HEK293 (cell line): ENCODE data around the gene GPHA2.

Source experiments
- BCL11A ChIP-seq: fragments of 450-650 bp; formaldehyde crosslinking; IDR thresholded peaks from 2 replicates; pipeline ENCODE4 v1.5.1; 2016; ENCODE audit warnings: low read depth, missing biosample characterization, missing genetic modification characterization
- CTCF ChIP-seq: fragments of 450-650 bp; formaldehyde crosslinking; IDR thresholded peaks from 2 replicates; pipeline ENCODE4 v1.5.1; 2016; ENCODE audit warnings: missing biosample characterization, missing genetic modification characterization
- KLF10 ChIP-seq: fragments of 450-650 bp; IDR thresholded peaks from 2 replicates; pipeline ENCODE4 v1.5.1; 2018; ENCODE audit warnings: missing biosample characterization, mild to moderate bottlenecking, missing genetic modification characterization
- KLF8 ChIP-seq: fragments of 450-650 bp; formaldehyde crosslinking; IDR thresholded peaks from 2 replicates; pipeline ENCODE4 v1.5.1; 2016; ENCODE audit warnings: missing biosample characterization, missing genetic modification characterization
- ZNF132 ChIP-seq: fragments of 450-650 bp; formaldehyde crosslinking; IDR thresholded peaks from 2 replicates; pipeline ENCODE4 v1.5.1; 2017; ENCODE audit warnings: missing biosample characterization, missing genetic modification characterization, borderline replicate concordance
- ZNF302 ChIP-seq: fragments of 450-650 bp; formaldehyde crosslinking; IDR thresholded peaks from 2 replicates; pipeline ENCODE4 v1.5.1; 2016; ENCODE audit warnings: missing biosample characterization, missing genetic modification characterization, low read depth
- ZNF416 ChIP-seq: fragments of 450-650 bp; formaldehyde crosslinking; IDR thresholded peaks from 2 replicates; pipeline ENCODE4 v1.5.1; 2016; ENCODE audit warnings: missing biosample characterization, missing genetic modification characterization
- ZNF670 ChIP-seq: fragments of 450-650 bp; formaldehyde crosslinking; IDR thresholded peaks from 2 replicates; pipeline ENCODE4 v1.5.1; 2016; ENCODE audit warnings: missing biosample characterization, missing genetic modification characterization, low read depth
- TF ChIP-seq, protein P1 (sequence below): fragments of 450-650 bp; formaldehyde crosslinking; IDR thresholded peaks from 2 replicates; pipeline ENCODE4 v1.5.1; 2017; ENCODE audit warnings: missing biosample characterization, missing genetic modification characterization

GRCh38 chr11:64947208-64947814, 11.6 kb upstream of the GPHA2 start:
- TF ChIP-seq KLF10 (tag by site-specific recombination) = no peak
- no peak for TF ChIP-seq ZNF302
- TF ChIP-seq ZNF416 (tag by site-specific recombination) = no peak
- no peak for TF ChIP-seq ZNF670 (tag by site-specific recombination)
- no peak for TF ChIP-seq CTCF (tag by site-specific recombination)
- TF ChIP-seq BCL11A (tag by site-specific recombination) = no peak
- TF ChIP-seq, protein P1, sequence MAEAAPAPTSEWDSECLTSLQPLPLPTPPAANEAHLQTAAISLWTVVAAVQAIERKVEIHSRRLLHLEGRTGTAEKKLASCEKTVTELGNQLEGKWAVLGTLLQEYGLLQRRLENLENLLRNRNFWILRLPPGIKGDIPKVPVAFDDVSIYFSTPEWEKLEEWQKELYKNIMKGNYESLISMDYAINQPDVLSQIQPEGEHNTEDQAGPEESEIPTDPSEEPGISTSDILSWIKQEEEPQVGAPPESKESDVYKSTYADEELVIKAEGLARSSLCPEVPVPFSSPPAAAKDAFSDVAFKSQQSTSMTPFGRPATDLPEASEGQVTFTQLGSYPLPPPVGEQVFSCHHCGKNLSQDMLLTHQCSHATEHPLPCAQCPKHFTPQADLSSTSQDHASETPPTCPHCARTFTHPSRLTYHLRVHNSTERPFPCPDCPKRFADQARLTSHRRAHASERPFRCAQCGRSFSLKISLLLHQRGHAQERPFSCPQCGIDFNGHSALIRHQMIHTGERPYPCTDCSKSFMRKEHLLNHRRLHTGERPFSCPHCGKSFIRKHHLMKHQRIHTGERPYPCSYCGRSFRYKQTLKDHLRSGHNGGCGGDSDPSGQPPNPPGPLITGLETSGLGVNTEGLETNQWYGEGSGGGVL (tag by site-specific recombination) = no peak
- no peak for TF ChIP-seq KLF8
- no peak for TF ChIP-seq ZNF132 (tag by site-specific recombination)
